UCSD-AML1 (cell line): ENCODE data around the gene CLEC2D.
A peak's percentile ranks its signal among the peaks of the same experiment; 100 is the strongest.
"Not testable (repeated sequence)": the region's sequence is repeated elsewhere in the genome, so short reads cannot be mapped to it uniquely, and the experiment has no call there.

Experiments used
- DNase-seq: peaks from one replicate; lab custom pipeline; 2025; ENCODE audit not compliant: unreplicated experiment; lab: John Stamatoyannopoulos, UW

CLEC2D gene

GRCh38 chr12:9651265-9651729 lies 18.2 kb upstream of the CLEC2D start:
- peak; percentile 43 for DNase-seq

- DNase-seq, result no peak
Measured at GRCh38 chr12:9660046-9660445, 9.5 kb upstream of the CLEC2D start.

DNA sequence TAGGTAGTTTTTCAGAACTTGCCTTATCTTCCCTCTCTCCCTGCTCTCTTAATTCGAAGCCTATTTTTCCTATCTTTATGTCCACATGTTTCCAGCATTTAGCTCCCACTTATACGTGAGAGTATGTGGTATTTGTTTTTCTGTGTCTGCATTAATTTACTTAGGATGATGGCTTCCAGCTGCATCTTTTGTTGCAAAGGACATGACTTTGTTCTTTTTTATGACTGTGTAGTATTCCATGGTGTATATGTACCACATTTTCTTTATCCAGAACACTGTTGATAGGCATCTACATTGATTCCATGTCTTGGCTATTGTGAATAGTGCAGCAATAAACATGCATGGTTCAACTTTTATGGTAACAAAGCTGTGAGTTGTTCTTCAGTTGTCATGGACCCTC lies 7.8 kb upstream of the CLEC2D start:
- DNase-seq, result no peak

DNA sequence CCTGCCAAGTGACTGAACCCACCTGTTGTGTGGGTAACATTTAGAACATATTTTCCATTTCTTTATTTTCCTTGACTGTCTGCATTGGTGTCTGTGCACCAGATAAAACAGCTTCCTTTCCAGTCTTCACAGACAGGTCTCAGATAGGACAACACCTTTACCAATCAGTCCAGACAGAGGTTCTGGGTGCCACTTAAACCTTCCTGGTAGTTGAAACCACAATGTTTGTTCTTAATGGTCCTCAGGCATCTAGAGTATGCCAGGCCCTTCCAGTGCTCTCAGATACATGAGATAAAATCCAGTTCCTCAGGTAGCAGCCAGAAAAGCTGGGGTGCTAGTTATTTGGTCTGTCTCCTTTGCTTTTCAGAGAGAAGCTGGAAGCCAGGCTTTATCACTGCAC lies 7.0 kb upstream of the CLEC2D start:
- DNase-seq, result no peak

GRCh38 chr12:9667403-9668160 lies 1.9 kb upstream of the CLEC2D start:
- DNase-seq, result no peak

DNA sequence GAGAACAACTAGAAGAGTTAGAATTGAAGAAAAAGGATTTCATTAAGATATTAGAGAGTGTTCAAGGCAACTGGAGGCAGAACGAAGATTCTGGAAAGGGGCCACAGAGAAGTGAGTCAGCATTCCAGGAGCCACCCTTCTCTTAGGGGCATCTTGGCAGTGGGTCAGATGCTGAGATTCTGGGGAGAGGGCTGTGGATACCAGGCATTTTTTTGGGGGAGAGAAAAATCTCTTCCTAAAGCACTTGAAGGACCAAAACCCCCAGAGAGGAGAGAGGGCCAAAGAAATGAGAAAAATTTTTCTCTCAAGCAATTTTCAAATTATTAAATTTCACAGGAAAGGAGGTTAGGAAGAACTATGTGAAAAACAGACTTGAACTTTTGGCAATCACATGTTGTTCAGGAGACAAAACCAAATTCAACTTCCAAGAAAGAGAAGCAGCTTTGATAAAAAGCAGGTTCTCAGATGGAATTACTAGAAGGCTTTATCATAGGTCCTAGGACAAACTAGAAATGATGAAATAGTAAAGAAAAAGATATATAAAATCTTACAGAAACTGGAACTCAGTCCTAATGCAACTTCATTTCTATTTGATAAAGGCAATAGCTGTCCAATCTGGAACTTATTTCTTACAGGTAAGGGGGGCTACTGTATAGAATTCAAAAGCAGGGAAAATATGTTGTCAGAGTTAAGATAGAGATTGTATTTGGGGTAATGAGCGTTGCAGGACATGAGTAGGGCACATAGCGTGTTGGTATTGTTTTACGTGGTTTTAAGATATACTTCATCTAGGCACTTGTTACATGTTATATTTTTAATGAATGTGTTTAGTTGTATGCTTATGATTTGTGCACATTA lies 1.1 kb upstream of the CLEC2D start:
- no peak for DNase-seq

DNA sequence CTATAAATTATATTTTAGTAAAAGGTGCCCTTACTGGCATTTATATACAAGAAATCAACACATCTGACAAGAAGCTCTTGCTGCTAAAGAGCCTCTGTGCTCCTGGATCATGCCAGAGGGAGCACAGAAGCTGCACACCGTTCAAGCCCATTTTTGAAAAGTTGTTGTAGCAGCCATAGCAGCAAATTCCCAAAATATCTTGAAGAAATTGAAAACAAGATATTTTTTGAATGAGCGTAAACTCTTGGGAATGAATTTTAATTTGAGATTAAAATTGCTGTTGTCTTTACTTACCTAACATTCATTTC lies 540 bp upstream of the CLEC2D start:
- no peak for DNase-seq

GRCh38 chr12:9672340-9672739 lies 2.8 kb downstream of the CLEC2D start:
- not testable (repeated sequence) for DNase-seq

- peak; percentile 42 for DNase-seq
Measured at GRCh38 chr12:9673404-9674225, 4.1 kb downstream of the CLEC2D start.

DNA sequence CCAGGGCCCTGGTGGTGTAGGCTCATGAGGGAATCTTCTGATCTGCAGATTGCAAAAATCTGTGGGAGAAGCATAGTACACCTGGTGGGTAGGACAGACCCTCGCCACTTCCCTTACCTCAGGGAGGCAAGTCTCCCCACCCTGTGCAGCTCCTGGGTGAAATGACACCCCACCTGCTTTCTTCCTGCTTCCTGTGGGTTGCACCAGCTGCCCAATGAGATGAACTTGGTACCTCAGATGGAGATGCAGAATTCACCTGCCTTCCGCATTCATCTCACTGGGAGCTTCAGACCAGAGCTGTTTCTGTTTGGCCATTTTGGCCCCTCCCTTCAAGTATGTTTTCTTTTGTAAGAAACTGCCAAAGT lies 4.7 kb downstream of the CLEC2D start:
- no peak for DNase-seq

GRCh38 chr12:9682508-9682907 lies 13.0 kb downstream of the CLEC2D start:
- not testable (repeated sequence) for DNase-seq

DNA sequence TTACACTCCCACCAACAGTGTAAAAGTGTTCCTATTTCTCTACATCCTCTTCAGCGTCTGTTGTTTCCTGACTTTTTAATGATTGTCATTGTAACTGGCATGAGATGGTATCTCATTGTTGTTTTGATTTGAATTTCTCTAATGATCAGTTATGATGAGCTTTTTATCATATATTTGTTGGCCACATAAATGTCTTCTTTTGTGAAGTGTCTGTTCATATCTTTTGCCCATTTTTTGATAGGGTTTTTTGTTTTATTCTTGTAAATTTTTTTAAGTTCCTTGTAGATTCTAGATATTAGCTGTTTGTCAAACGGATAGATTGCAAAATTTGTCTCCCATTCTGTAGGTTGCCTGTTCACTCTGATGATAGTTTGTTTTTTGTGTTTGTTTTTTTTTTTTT lies 13.4 kb downstream of the CLEC2D start:
- not testable (repeated sequence) for DNase-seq

DNA sequence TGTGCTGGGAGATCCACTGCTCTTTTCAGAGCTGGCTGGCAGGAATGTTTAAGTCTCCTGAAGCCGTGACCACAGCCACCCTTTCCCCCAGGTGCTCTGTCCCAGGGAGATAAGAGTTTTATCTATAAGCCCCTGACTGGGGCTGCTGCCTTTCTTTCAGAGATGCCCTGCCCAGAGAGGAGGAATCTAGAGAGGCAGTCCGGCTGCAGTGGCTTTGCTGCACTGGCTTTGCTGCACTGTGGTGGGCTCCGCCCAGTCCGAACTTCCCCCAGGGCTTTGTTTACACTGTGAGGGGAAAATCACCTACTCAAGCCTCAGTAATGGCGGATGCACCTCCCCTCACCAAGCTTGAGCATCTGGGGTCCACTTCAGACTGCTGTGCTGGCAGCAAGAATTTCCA lies 15.9 kb downstream of the CLEC2D start:
- not testable (repeated sequence) for DNase-seq

- no peak for DNase-seq
Measured at GRCh38 chr12:9685915-9686314, 16.4 kb downstream of the CLEC2D start.

DNA sequence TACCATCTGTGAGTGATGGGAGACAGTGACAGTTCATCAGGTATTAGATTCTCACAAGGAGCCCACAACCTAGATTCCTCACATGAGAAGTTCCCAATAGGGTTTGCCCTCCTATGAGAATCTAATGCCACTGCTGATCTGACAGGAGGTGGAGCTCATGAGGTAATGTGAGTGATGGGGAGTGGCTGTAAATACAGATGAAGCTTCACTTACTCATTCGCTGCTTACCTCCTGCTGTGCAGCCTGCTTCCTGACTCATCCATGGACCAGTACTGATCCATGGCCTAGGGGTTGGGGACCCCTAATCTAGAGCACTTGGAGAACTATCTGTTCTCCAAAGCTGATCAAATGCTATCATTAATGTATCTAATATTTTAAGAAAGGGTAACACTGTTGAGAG lies 17.7 kb downstream of the CLEC2D start:
- DNase-seq, result no peak

DNA sequence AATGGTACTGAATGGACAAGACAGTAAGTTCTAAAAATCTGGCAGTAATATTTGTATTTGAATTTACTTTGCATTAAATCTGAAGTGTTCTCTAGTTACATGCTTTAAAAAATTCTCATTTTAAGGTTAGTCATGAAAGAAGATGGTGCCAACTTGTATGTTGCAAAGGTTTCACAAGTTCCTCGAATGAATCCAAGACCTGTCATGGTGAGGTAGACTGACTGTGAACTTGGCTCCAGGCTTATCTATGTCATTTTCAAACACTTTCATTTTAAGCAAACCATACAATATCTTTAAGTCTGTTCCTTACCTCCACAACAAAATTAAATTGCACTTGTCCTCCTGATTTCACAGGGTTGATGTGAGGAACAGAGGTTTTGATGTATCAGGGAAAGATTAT lies 23.4 kb downstream of the CLEC2D start:
- no peak for DNase-seq

- DNase-seq, result no peak
Measured at GRCh38 chr12:9694241-9694640, 24.7 kb downstream of the CLEC2D start.

DNA sequence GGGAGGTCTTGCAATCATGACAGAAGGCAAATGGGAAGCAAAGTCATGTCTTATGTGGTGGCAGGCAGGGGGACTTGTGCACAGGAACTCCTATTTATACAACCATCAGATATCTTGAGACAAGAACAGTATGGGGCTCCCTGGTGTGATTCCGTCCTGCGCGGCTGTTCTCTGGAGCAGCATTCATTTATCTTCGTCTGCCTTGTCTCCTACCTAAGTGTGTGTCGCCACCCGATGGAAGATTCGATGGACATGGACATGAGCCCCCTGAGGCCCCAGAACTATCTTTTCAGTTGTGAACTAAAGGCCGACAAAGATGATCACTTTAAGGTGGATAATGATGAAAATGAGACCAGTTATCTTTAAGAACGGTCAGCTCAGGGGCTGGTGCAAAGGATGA lies 25.6 kb downstream of the CLEC2D start:
- DNase-seq, result not testable (repeated sequence)

DNA sequence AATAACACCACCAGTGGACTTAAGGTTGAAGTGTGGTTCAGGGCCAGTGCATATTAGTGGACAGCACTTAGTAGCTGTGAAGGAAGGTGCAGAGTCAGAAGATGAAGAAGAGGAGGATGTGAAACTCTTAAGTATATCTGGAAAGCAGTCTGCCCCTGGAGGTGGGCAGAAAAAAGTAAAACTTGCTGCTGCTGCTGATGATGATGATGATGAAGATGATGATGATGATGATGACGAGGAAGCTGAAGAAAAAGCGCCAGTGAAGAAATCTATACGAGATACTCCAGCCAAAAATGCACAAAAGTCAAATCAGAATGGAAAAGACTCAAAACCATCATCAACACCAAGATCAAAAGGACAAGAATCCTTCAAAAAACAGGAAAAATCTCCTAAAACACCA lies 26.1 kb downstream of the CLEC2D start:
- not testable (repeated sequence) for DNase-seq

DNA sequence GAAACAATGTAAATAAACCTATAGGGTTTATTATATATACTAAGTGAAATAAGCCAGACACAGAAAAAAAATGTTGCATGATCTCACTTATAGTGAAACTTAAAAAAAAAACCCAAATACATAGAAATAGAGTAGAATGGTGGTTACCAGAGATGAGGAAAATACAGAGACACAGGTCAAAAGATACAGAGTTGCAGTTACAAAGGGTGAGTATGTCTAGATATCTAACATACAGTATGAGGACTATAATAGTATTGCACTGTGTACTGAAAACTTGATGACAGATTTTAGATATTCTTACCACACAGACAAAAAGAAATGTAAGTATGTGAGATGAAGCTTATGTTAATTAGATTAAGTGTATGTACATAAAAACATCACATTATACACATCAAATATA lies 28.1 kb downstream of the CLEC2D start:
- no peak for DNase-seq

DNA sequence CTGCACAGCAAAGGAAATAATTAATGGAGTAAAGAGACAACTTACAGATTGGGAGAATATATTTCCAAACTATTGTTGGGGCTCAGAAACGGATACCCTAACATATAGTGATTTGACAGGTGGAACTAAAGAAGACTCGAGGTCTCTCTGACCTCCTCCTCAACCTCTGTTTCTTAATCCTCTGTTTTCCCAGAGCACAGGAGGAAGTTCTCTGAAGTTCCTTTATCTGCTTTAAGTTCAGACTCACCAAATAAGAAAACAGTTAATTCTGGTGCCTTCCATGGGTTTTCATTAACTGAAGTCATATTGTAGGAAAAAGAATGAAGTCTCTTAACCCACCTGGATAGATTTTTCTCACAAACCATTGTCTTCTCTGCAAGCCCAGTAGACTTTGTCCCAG lies 29.2 kb downstream of the CLEC2D start:
- DNase-seq, result no peak
